GM12878 (cell line): Measurements from ENCODE around the gene PXMP2. TPM values are rescaled to one million over a fixed set of nuclear protein-coding genes. Genes with fewer than 3 reads are reported as not detected.

Experiments used
- ATAC-seq: fragments of 200-7000 bp; cut with Tn5 transposase; 3 replicates; pipeline ENCODE4 v1.9.1; 2020; ENCODE audit warnings: mild to moderate bottlenecking, moderate library complexity
- BruUV-seq: library from RNA; stranded (reverse); fragments of 400-500 nt; replicated peaks from 2 replicates; lab custom pipeline; 2021; lab: Mats Ljungman, UMichigan
- CTCF ChIA-PET: fragments of 300-600 bp; sonication (Branson Sonifier 250); formaldehyde crosslinking; extraction: SDS; loops from one replicate; lab custom pipeline; 2021; ENCODE audit warnings: inconsistent platforms; lab: Yijun Ruan, JAX
- POLR2A ChIA-PET: fragments of 350-600 bp; formaldehyde crosslinking; extraction: SDS; loops from one replicate; lab custom pipeline; 2021; ENCODE audit warnings: inconsistent platforms; lab: Charles Lee
- RAD21 ChIA-PET: fragments of 300-600 bp; sonication (Branson Sonifier 250); formaldehyde crosslinking; loops from one replicate; lab custom pipeline; 2023; ENCODE audit warnings: antibody characterized with exemption; ENCODE audit not compliant: unreplicated experiment; lab: Charles Lee
- SMC1A ChIA-PET: fragments of 300-600 bp; sonication (Branson Sonifier 250); formaldehyde crosslinking; loops from one replicate; lab custom pipeline; 2023; ENCODE audit not compliant: unreplicated experiment, uncharacterized antibody; lab: Charles Lee
- DNase-seq: peaks from one replicate; pipeline ENCODE4 v3.0.0-alpha.2; 2011; ENCODE audit warnings: low read depth, low spot score
- FAIRE-seq: peaks from 3 replicates; lab custom pipeline; 2011; peaks lifted over from hg19 to GRCh38; lab: Jason Lieb, UNC
- H2AFZ ChIP-seq: 2 replicates; pipeline ENCODE4 v1.6.0; 2011; ENCODE audit warnings: low read depth, low read length, control low read depth; ENCODE audit not compliant: control insufficient read depth
- H3K27ac ChIP-seq: 2 replicates; pipeline ENCODE4 v1.5.1; 2011; ENCODE audit warnings: control low read depth; ENCODE audit not compliant: control insufficient read depth, insufficient read depth
- H3K27me3 ChIP-seq, 2 experiments: replicated peaks in 1 of 2; 2 replicates each; pipeline versions ENCODE4 v1.6.0 to v1.6.1; 2011; ENCODE audit warnings: low read length in 1 of 2; ENCODE audit not compliant: control insufficient read depth in 2 of 2, insufficient read depth in 2 of 2
- H3K36me3 ChIP-seq, 2 experiments: 2 replicates each; pipeline ENCODE4 v1.5.1; 2011; ENCODE audit warnings: low read length in 1 of 2; ENCODE audit not compliant: control insufficient read depth in 2 of 2, insufficient read depth in 2 of 2
- H3K4me1 ChIP-seq: 2 replicates; pipeline ENCODE4 v1.6.1; 2011; ENCODE audit warnings: mild to moderate bottlenecking, low read length, moderate library complexity, mixed read lengths; ENCODE audit not compliant: control insufficient read depth, insufficient read depth
- H3K4me2 ChIP-seq: 2 replicates; pipeline ENCODE4 v1.6.0; 2011; ENCODE audit warnings: control low read depth; ENCODE audit not compliant: control insufficient read depth, insufficient read depth
- H3K4me3 ChIP-seq: fragments of 200-600 bp; sonication (generic); 2 replicates; pipeline ENCODE4 v1.5.1; 2016
- H3K79me2 ChIP-seq: 2 replicates; pipeline ENCODE4 v1.6.0; 2011; ENCODE audit warnings: low read length; ENCODE audit not compliant: control insufficient read depth, insufficient read depth
- H3K9ac ChIP-seq: 2 replicates; pipeline ENCODE4 v1.8.0; 2011; ENCODE audit warnings: low read length, control low read depth, mixed read lengths; ENCODE audit not compliant: control insufficient read depth, insufficient read depth
- H3K9me3 ChIP-seq: replicated peaks from 3 replicates; pipeline ENCODE4 v1.5.1; 2011; ENCODE audit warnings: mild to moderate bottlenecking, low read length; ENCODE audit not compliant: control insufficient read depth, insufficient read depth
- H4K20me1 ChIP-seq: 2 replicates; pipeline ENCODE4 v1.6.0; 2011; ENCODE audit not compliant: control insufficient read depth, insufficient read depth
- CHD1 ChIP-seq: IDR thresholded peaks from 2 replicates; pipeline ENCODE4 v1.6.1; 2012; ENCODE audit warnings: low read depth, low read length, improper control_type of control experiment
- CHD2 ChIP-seq: IDR thresholded peaks from 2 replicates; pipeline ENCODE4 v1.6.1; 2011; ENCODE audit warnings: low read depth, low read length, improper control_type of control experiment, borderline replicate concordance
- ETV6 ChIP-seq, 2 experiments: fragments of 450-650 bp in 1 of 2; IDR thresholded peaks in 1 of 2; conservative IDR thresholded peaks in 1 of 2; 2 replicates each; pipeline ENCODE4 v1.6.1; 2014; ENCODE audit warnings: antibody characterized with exemption in 1 of 2, borderline replicate concordance in 1 of 2, low read depth in 1 of 2, mild to moderate bottlenecking in 1 of 2, moderate library complexity in 1 of 2
- FOXK2 ChIP-seq: fragments of 450-650 bp; IDR thresholded peaks from 2 replicates; pipeline ENCODE4 v1.6.1; 2017; ENCODE audit warnings: mild to moderate bottlenecking, moderate library complexity
- HDAC6 ChIP-seq: fragments of 200-600 bp; sonication (generic); IDR thresholded peaks from one replicate; pipeline ENCODE4 v1.8.0; 2017; ENCODE audit warnings: antibody characterized with exemption; ENCODE audit not compliant: unreplicated experiment
- MTA3 ChIP-seq: IDR thresholded peaks from 2 replicates; pipeline ENCODE4 v1.6.1; 2012; ENCODE audit warnings: low read length, inconsistent platforms, borderline replicate concordance
- NR2C2 ChIP-seq: IDR thresholded peaks from 2 replicates; pipeline ENCODE4 v1.6.1; 2011; ENCODE audit warnings: borderline replicate concordance, low read depth; ENCODE audit not compliant: control insufficient read depth, insufficient read length
- SMAD1 ChIP-seq: fragments of 450-650 bp; IDR thresholded peaks from 2 replicates; pipeline ENCODE4 v1.6.1; 2018; ENCODE audit warnings: mild to moderate bottlenecking, low read depth; ENCODE audit not compliant: partially characterized antibody
- SP1 ChIP-seq: IDR thresholded peaks from one replicate; pipeline ENCODE4 v1.6.1; 2011; ENCODE audit warnings: low read depth, low read length
- TARDBP ChIP-seq: IDR thresholded peaks from 2 replicates; pipeline ENCODE4 v1.6.1; 2016; ENCODE audit warnings: borderline replicate concordance
- USF1 ChIP-seq: IDR thresholded peaks from 2 replicates; pipeline ENCODE4 v1.6.1; 2011; ENCODE audit warnings: borderline replicate concordance, low read depth, mild to moderate bottlenecking, moderate library complexity, mixed read lengths, low read length; ENCODE audit not compliant: insufficient read depth; ENCODE audit errors: extremely low read length
- WGBS: methylation state at CpG from one replicate; pipeline ENCODE4 v1.1.6; 2016; ENCODE audit warnings: low lambda C conversion rate; ENCODE audit not compliant: insufficient replicate concordance, insufficient coverage; ENCODE audit errors: missing lambda C conversion rate; 5-methylcytosine and 5-hydroxymethylcytosine counted together
- in situ Hi-C: fragments of 300-500 bp; cut with MboI; formaldehyde crosslinking; loops from 9 replicates; pipeline ENCODE4 v1.14.3; 2018; ENCODE audit warnings: mixed read lengths
- intact Hi-C: fragments of 100-400 bp; cut with micrococcal nuclease; formaldehyde crosslinking; loops from one replicate; pipeline ENCODE4 v1.14.2; 2022; ENCODE audit not compliant: unreplicated experiment
- polyA plus RNA-seq, 11 experiments: library from polyadenylated mRNA; depleted of rRNA in 4 of 11; unstranded in 6 of 11; stranded (reverse) in 5 of 11; fragments of >200 nt; fragmentation: Nextera tagmentation in 4 of 11; fragmentation: Illumina TruSeq in 1 of 11; extraction: Ambion mirVana in 4 of 11; extraction: Trizol in 1 of 11; gene quantifications; 1 replicate in 1 of 11; 2 replicates in 10 of 11; pipeline versions ENCODE4 v1.2.1 to v1.2.3, GENCODE V29; 2011 to 2016; ENCODE audit warnings: inconsistent platforms in 2 of 11, missing spikeins in 2 of 11, low read depth in 1 of 11
- total RNA-seq, 4 experiments: library from RNA; depleted of rRNA in 3 of 4; stranded (reverse); fragments of >200 nt in 3 of 4; fragmentation: Illumina TruSeq in 1 of 4; extraction: Trizol in 1 of 4; gene quantifications; 2 replicates each; pipeline versions ENCODE4 v1.2.1 to v1.2.3, GENCODE V29; 2013 to 2021
- TF ChIP-seq, protein P1 (sequence below): fragments of 450-650 bp; IDR thresholded peaks from 2 replicates; pipeline ENCODE4 v1.6.1; 2017; ENCODE audit warnings: low read depth, mild to moderate bottlenecking, moderate library complexity
- TF ChIP-seq, protein P2 (sequence below): fragments of 450-650 bp; IDR thresholded peaks from 2 replicates; pipeline ENCODE4 v1.6.1; 2017; ENCODE audit warnings: mild to moderate bottlenecking, low read depth, inconsistent platforms; ENCODE audit not compliant: poor library complexity, severe bottlenecking
- TF ChIP-seq, protein P3 (sequence below): IDR thresholded peaks from 2 replicates; pipeline ENCODE4 v1.6.1; 2012; ENCODE audit warnings: low read depth, low read length, improper control_type of control experiment

The PXMP2 gene
- total and polyA plus RNA-seq, 10 of the 15 experiments (the other 5 are each of a cell fraction or from before 2014, with no cell fraction given), result 4.0 to 97.8 (median 42.0) TPM

DNA sequence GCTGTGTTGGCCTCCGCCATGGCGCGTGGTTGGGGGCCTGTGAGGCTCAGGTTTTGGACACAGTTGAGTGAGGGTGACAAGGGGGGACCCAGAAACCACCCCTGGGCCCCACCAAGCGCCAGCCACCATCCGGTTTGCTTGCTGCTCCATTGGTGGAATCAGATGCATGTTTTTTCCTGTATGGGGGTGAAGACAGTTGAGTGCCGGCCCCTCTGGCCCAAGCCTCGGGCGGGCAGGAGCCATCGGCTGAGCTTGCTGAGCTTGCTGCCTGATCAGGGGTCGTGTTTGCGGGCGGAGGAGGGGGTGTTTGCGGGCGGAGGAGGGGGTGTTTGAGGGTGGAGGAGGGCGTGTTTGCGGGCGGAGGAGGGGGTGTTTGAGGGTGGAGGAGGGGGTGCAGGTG lies 29.6 kb downstream of the PXMP2 start (continued):
- TF ChIP-seq HDAC6, result no peak
- no peak for TF ChIP-seq MTA3
- TF ChIP-seq CHD2, result no peak

DNA sequence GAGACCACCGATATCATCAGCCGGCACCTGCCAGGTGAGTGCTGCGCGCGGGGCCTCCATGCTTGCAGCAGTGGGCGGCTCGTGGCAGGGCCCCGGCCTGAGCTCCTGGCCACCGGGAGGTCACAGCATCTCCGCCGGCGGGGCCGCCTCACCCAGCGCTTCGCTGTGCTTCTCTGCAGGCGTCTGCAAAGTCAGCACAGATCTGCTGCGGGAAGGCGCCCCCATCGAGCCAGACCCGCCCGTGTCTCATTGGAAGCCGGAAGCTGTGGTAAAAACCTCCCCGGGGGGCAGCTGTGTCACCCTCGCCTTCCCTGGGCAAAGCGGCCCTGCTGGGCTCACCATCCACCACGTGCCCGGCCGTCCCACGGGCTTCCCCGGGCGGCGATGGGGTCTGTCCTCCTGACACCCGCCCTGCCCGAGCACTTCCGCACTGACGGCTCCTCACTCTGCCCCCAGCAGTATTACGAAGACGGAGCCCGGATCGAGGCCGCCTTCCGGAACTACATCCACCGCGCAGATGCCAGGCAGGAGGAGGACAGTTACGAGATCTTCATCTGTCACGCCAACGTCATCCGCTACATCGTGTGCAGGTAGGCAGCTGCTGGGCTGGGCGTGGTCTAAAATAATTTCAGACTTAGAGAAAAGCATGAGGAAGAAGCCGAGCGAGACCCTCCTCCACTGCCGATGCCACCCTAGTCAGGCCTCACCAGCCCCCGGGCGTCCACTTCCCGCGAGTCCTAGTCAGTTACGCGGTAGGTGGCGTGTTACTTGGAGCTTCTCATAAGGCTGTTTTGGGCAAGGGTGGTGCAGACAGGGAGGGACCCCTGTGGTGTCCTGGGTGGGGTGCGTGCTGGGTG lies 30.4 kb downstream of the PXMP2 start:
- DNase-seq (no peak), FAIRE-seq (no peak), ATAC-seq (no peak)
- Histone ChIP-seq H3K27me3 (no peaks in the 10 kb centered on the region), H3K36me3 (peaks cover 21 to 40% of the 10 kb centered on the region in 2 experiments), H3K4me3 (no peak overlapping the region), H3K4me2 (no peak overlapping the region), H3K79me2 (peaks cover 23% of the 10 kb centered on the region), H3K9ac (no peak overlapping the region), H4K20me1 (no peaks in the 10 kb centered on the region; the same call in 1 of the 2 replicates), H3K9me3 (no peaks in the 10 kb centered on the region), H2AFZ (no peak overlapping the region), H3K27ac (no peak overlapping the region), H3K4me1 (no peaks in the 10 kb centered on the region; the same call in 1 of the 2 replicates)
- in situ Hi-C loops (no loop called here), intact Hi-C loops (no loop called here)
- WGBS, result 99% methylated on average over 49 of the region's 61 CpGs
- ChIA-PET POLR2A (no interaction called here), RAD21 (no interaction called here), SMC1A (no interaction called here), CTCF (no interaction called here)
- BruUV-seq, result no TSS peak
- no peak for TF ChIP-seq ETV6 (conservative IDR thresholded peaks at IDR 0.05 in 1 of 2, IDR thresholded peaks at IDR 0.05 in 1 of 2; ENCODE audit: borderline replicate concordance in 1 of 2, low read depth in 1 of 2)
- TF ChIP-seq USF1, result no peak
- no peak for TF ChIP-seq SP1
- TF ChIP-seq, protein P1, sequence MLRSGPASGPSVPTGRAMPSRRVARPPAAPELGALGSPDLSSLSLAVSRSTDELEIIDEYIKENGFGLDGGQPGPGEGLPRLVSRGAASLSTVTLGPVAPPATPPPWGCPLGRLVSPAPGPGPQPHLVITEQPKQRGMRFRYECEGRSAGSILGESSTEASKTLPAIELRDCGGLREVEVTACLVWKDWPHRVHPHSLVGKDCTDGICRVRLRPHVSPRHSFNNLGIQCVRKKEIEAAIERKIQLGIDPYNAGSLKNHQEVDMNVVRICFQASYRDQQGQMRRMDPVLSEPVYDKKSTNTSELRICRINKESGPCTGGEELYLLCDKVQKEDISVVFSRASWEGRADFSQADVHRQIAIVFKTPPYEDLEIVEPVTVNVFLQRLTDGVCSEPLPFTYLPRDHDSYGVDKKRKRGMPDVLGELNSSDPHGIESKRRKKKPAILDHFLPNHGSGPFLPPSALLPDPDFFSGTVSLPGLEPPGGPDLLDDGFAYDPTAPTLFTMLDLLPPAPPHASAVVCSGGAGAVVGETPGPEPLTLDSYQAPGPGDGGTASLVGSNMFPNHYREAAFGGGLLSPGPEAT, result no peak
- TF ChIP-seq SMAD1, result no peak
- TF ChIP-seq, protein P2, sequence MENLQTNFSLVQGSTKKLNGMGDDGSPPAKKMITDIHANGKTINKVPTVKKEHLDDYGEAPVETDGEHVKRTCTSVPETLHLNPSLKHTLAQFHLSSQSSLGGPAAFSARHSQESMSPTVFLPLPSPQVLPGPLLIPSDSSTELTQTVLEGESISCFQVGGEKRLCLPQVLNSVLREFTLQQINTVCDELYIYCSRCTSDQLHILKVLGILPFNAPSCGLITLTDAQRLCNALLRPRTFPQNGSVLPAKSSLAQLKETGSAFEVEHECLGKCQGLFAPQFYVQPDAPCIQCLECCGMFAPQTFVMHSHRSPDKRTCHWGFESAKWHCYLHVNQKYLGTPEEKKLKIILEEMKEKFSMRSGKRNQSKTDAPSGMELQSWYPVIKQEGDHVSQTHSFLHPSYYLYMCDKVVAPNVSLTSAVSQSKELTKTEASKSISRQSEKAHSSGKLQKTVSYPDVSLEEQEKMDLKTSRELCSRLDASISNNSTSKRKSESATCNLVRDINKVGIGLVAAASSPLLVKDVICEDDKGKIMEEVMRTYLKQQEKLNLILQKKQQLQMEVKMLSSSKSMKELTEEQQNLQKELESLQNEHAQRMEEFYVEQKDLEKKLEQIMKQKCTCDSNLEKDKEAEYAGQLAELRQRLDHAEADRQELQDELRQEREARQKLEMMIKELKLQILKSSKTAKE, result no peak
- TF ChIP-seq CHD1, result no peak
- TF ChIP-seq FOXK2, result no peak
- TF ChIP-seq, protein P3, sequence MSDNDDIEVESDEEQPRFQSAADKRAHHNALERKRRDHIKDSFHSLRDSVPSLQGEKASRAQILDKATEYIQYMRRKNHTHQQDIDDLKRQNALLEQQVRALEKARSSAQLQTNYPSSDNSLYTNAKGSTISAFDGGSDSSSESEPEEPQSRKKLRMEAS, result no peak
- no peak for TF ChIP-seq TARDBP
- TF ChIP-seq NR2C2, result no peak
